Posterior vena cava (tissue), 2 donors: Measurements from ENCODE around the gene PDLIM1. TPM values are rescaled to one million over a fixed set of nuclear protein-coding genes. Genes with fewer than 3 reads are reported as not detected.

Experiments
- DNase-seq: peaks from one replicate; pipeline ENCODE4 v3.0.0-alpha.2; 2020; ENCODE audit warnings: low spot score
- intact Hi-C, 2 donors: fragments of 100-400 bp; cut with DNase I; formaldehyde crosslinking; loops; one replicate each; pipeline versions ENCODE4 v1.14.1 to v1.14.2; 2022 to 2023
- total RNA-seq, 2 donors: library from RNA; stranded (reverse); fragmentation: NEBNext Ultra II Directional; extraction: Animal tissue kit (Norgen Biotek cat#: 25700); gene quantifications; one replicate each; pipeline ENCODE4 v1.2.1, GENCODE V29; 2021
- donor health status: DM: yes; HTN: yes; CAD: no.
- donor health status: DM: yes; HTN: yes; CAD: no.

PDLIM1 gene
- total RNA-seq, 2 donors from 2014 or later = 133 to 134 TPM

- DNase-seq = no peak
- intact Hi-C loops = no loop called here
These were observed 102.2 kb downstream of the PDLIM1 start for GRCh38 chr10:95188593-95188992.

- intact Hi-C loops = no loop called here
- no peak for DNase-seq
These were observed 103.2 kb downstream of the PDLIM1 start for GRCh38 chr10:95187617-95188016.

Other genes starting within 250 kb of the PDLIM1 start
- gene CYP2C8, start 221.5 kb downstream of the PDLIM1 start, total RNA-seq = under 1 TPM; 0.32 to 0.57 TPM
- not detected for gene ACSM6, start 96.8 kb downstream of the PDLIM1 start, total RNA-seq